ENCODE measurements around the gene TTC9B.

Gene TTC9B

DNA sequence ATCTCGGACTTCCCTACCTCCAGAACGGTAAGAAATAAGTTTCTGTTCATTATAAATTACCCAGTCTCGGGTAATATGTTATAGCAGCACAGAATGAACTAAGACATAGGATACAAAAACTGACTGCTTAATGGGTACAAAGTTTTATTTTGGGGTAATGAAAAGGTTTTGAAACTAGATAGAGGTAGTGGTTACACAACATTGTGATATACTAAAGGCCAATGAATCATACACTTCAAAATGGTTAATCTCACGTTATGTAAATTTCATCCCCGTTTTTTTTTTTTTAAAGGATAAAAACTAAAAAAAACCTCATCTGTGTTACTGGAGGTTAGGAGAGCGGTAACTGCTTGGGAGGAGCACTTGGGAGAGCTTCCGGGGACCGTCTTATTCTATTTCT, 43.4 kb upstream of the TTC9B start:
- peaks cover 3% of the 10 kb centered on the region; the same call in 1 of the 2 replicates for H3K9me3 ChIP-seq (ENCODE audit: low read length)
- no peaks in the 10 kb centered on the region for H4K20me1 ChIP-seq (ENCODE audit: insufficient read depth, low read length)
- peaks cover 28% of the 10 kb centered on the region for H3K79me2 ChIP-seq (ENCODE audit: insufficient read depth, low read length)
- no peaks in the 10 kb centered on the region for H3K4me1 ChIP-seq (ENCODE audit: insufficient read depth, low read length, severe bottlenecking)
- no peak overlapping the region for H3K9ac ChIP-seq (ENCODE audit: low read length)
- no peaks in the 10 kb centered on the region for H3F3A ChIP-seq (ENCODE audit: insufficient read depth, low read length)
- no peaks in the 10 kb centered on the region for H3K27me3 ChIP-seq (ENCODE audit: insufficient read depth, low read length)
- no peak for TF ChIP-seq EZH2 (IDR thresholded peaks at IDR 0.05; ENCODE audit: borderline replicate concordance, low read length)
- TF ChIP-seq, protein P1, sequence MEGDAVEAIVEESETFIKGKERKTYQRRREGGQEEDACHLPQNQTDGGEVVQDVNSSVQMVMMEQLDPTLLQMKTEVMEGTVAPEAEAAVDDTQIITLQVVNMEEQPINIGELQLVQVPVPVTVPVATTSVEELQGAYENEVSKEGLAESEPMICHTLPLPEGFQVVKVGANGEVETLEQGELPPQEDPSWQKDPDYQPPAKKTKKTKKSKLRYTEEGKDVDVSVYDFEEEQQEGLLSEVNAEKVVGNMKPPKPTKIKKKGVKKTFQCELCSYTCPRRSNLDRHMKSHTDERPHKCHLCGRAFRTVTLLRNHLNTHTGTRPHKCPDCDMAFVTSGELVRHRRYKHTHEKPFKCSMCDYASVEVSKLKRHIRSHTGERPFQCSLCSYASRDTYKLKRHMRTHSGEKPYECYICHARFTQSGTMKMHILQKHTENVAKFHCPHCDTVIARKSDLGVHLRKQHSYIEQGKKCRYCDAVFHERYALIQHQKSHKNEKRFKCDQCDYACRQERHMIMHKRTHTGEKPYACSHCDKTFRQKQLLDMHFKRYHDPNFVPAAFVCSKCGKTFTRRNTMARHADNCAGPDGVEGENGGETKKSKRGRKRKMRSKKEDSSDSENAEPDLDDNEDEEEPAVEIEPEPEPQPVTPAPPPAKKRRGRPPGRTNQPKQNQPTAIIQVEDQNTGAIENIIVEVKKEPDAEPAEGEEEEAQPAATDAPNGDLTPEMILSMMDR (IDR thresholded peaks at IDR 0.05; ENCODE audit: low read length), result no peak
- H3K9me2 ChIP-seq (ENCODE audit: low read depth, low read length), result no peaks in the 10 kb centered on the region
- no peak overlapping the region for H2AFZ ChIP-seq (ENCODE audit: low read length)
- H3K36me3 ChIP-seq (ENCODE audit: insufficient read depth, low read length), result peaks cover 64% of the 10 kb centered on the region
- H3K4me3 ChIP-seq (ENCODE audit: low read depth, low read length, poor library complexity, severe bottlenecking), result no peak overlapping the region
- no peak overlapping the region for H3K27ac ChIP-seq (ENCODE audit: low read depth, low read length, poor library complexity, severe bottlenecking)
- H3K4me2 ChIP-seq (ENCODE audit: low read length), result no peak overlapping the region

DNA sequence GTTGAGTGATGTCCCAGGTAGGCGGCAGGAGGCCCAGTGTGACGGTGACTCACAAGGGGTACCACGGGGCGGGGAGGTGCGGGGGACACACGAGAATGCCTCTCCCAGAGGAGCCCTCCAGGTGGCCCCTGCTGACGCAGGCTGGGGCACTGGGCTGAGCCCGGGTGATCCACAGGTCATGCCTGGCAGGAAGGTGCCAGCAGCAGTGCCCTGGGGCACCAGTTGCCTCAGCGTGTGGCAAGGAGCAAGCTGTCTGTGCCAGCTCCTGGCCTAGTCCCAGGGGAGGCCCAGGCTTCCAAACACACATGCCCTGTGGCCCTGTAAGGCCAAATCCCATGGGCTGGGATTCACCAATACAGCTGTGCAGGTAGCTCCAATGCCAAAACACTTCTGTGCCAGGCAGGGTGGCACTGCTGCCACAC, 38.9 kb upstream of the TTC9B start:
- Histone ChIP-seq H3K9me3 (ENCODE audit: low read length) (no peaks in the 10 kb centered on the region), H3K27me3 (ENCODE audit: insufficient read depth, low read length) (no peaks in the 10 kb centered on the region), H3K9me2 (ENCODE audit: low read depth, low read length) (no peaks in the 10 kb centered on the region), H4K20me1 (ENCODE audit: insufficient read depth, low read length) (no peaks in the 10 kb centered on the region), H3K4me3 (ENCODE audit: low read depth, low read length, poor library complexity, severe bottlenecking) (no peak overlapping the region), H3K27ac (ENCODE audit: low read depth, low read length, poor library complexity, severe bottlenecking) (no peak overlapping the region), H3F3A (ENCODE audit: insufficient read depth, low read length) (no peaks in the 10 kb centered on the region), H3K36me3 (ENCODE audit: insufficient read depth, low read length) (peaks cover 74% of the 10 kb centered on the region), H2AFZ (ENCODE audit: low read length) (no peak overlapping the region), H3K9ac (ENCODE audit: low read length) (no peak overlapping the region), H3K4me2 (ENCODE audit: low read length) (no peak overlapping the region), H3K79me2 (ENCODE audit: insufficient read depth, low read length) (peaks cover 27% of the 10 kb centered on the region), H3K4me1 (ENCODE audit: insufficient read depth, low read length, severe bottlenecking) (no peaks in the 10 kb centered on the region)
- no peak for TF ChIP-seq EZH2 (IDR thresholded peaks at IDR 0.05; ENCODE audit: borderline replicate concordance, low read length)
- TF ChIP-seq, protein P1 (IDR thresholded peaks at IDR 0.05; ENCODE audit: low read length), result no peak

DNA sequence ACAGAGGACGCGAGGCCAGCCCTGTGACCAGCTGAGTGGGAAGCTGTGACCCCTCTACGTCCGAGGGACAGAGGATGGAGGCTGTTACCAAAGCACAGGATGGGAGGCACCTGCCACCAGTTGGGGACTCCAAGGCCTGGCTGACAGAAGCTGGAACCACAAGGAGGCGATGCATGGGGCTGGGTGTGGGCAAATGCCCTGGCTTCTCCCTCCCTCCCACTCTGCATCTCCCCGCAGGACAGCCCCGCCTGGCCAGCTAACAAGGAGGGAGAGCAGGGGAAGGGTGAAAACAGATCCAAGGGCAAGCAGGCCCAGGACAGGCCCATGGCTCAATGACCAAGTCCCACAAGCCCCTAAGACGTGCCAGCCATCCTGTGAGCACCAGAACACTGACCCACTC, 38.3 kb upstream of the TTC9B start:
- no peaks in the 10 kb centered on the region for H3F3A ChIP-seq (ENCODE audit: insufficient read depth, low read length)
- H3K4me3 ChIP-seq (ENCODE audit: low read depth, low read length, poor library complexity, severe bottlenecking), result no peak overlapping the region
- no peak overlapping the region for H3K27ac ChIP-seq (ENCODE audit: low read depth, low read length, poor library complexity, severe bottlenecking)
- H3K4me2 ChIP-seq (ENCODE audit: low read length), result no peak overlapping the region
- H3K9ac ChIP-seq (ENCODE audit: low read length), result no peak overlapping the region
- peaks cover 74% of the 10 kb centered on the region for H3K36me3 ChIP-seq (ENCODE audit: insufficient read depth, low read length)
- no peaks in the 10 kb centered on the region for H3K9me2 ChIP-seq (ENCODE audit: low read depth, low read length)
- H2AFZ ChIP-seq (ENCODE audit: low read length), result no peak overlapping the region
- no peak for TF ChIP-seq EZH2 (IDR thresholded peaks at IDR 0.05; ENCODE audit: borderline replicate concordance, low read length)
- TF ChIP-seq, protein P1 (IDR thresholded peaks at IDR 0.05; ENCODE audit: low read length), result no peak
- no peaks in the 10 kb centered on the region for H3K27me3 ChIP-seq (ENCODE audit: insufficient read depth, low read length)
- H3K79me2 ChIP-seq (ENCODE audit: insufficient read depth, low read length), result peaks cover 21% of the 10 kb centered on the region
- no peaks in the 10 kb centered on the region for H3K9me3 ChIP-seq (ENCODE audit: low read length)
- H3K4me1 ChIP-seq (ENCODE audit: insufficient read depth, low read length, severe bottlenecking), result no peaks in the 10 kb centered on the region
- H4K20me1 ChIP-seq (ENCODE audit: insufficient read depth, low read length), result no peaks in the 10 kb centered on the region

Measured in OCI-LY1 (cell line).